ENCODE data around the gene AP1B1.

GRCh38 chr22:29301716-29302401 is 86.5 kb downstream of the AP1B1 start:
- no peak for TF ChIP-seq CTCF (IDR thresholded peaks at IDR 0.05; ENCODE audit: low read depth, low read length)
- TF ChIP-seq EZH2phosphoT487 (IDR thresholded peaks at IDR 0.05; ENCODE audit: low read depth): no peak

All from OCI-LY3 (cell line).